ENCODE results near the gene CLMN. TPM values are rescaled to one million over a fixed set of nuclear protein-coding genes. Genes with fewer than 3 reads are reported as not detected.

The CLMN gene
- total RNA-seq, 1 experiment from 2014 or later = 33.4 TPM

- Histone ChIP-seq H3K4me3 (replicated peaks in 1 of 2; ENCODE audit: low read depth in 1 of 2, low read length in 2 of 2) (no peak overlapping the region), H4K20me1 (ENCODE audit: insufficient read depth) (no peaks in the 10 kb centered on the region), H3K27me3 (ENCODE audit: insufficient read depth, low read length) (no peaks in the 10 kb centered on the region), H3K4me2 (ENCODE audit: low read length) (peak overlapping the region; percentile 22; the same call in 1 of the 2 replicates), H3K27ac (ENCODE audit: low read depth, low read length) (no peak overlapping the region), H3K4me1 (ENCODE audit: control insufficient read depth in 1 of 2, insufficient read depth in 2 of 2, low read length in 2 of 2) (peaks cover 6 to 35% of the 10 kb centered on the region in 2 experiments; a peak in 3 of 4 replicates), H3K9me3 (ENCODE audit: control insufficient read depth in 1 of 2, insufficient read depth in 1 of 2, low read depth in 1 of 2, low read length in 2 of 2) (no peaks in the 10 kb centered on the region), H2AFZ (ENCODE audit: low read depth, low read length, poor library complexity, severe bottlenecking) (no peak overlapping the region), H3K9me2 (ENCODE audit: insufficient read depth) (no peaks in the 10 kb centered on the region), H3K9ac (ENCODE audit: low read length) (no peak overlapping the region), H3K36me3 (ENCODE audit: control insufficient read depth in 1 of 2, insufficient read depth in 2 of 2, low read length in 2 of 2) (no peaks in the 10 kb centered on the region), H3K79me2 (ENCODE audit: insufficient read depth, low read length) (peaks cover 16% of the 10 kb centered on the region; the same call in 1 of the 2 replicates)
- TF ChIP-seq ELF1 (IDR thresholded peaks at IDR 0.05; ENCODE audit: borderline replicate concordance, low read depth) = no peak
- no peak for TF ChIP-seq EZH2phosphoT487 (IDR thresholded peaks at IDR 0.05; ENCODE audit: borderline replicate concordance)
- TF ChIP-seq SRF (IDR thresholded peaks at IDR 0.05; ENCODE audit: low read depth) = no peak
- TF ChIP-seq ZBTB33 (IDR thresholded peaks at IDR 0.05; ENCODE audit: extremely low read depth, insufficient replicate concordance, low read length) = no peak
- no peak for TF ChIP-seq CBX3 (IDR thresholded peaks at IDR 0.05; ENCODE audit: low read depth)
- TF ChIP-seq TCF7L2 (IDR thresholded peaks at IDR 0.05; ENCODE audit: borderline replicate concordance, extremely low read depth, insufficient read depth, insufficient read length) = no peak
- TF ChIP-seq ZNF274 (IDR thresholded peaks at IDR 0.05; ENCODE audit: low read depth, low read length) = no peak
- TF ChIP-seq POLR2A (IDR thresholded peaks at IDR 0.05; ENCODE audit: borderline replicate concordance, extremely low read depth, insufficient read depth, insufficient read length) = no peak
- no peak for TF ChIP-seq EGR1 (IDR thresholded peaks at IDR 0.05; ENCODE audit: low read depth)
- TF ChIP-seq JUND (IDR thresholded peaks at IDR 0.05) = no peak
- no peak for TF ChIP-seq RAD21 (IDR thresholded peaks at IDR 0.05; ENCODE audit: low read depth)
- no peak for TF ChIP-seq SP1 (IDR thresholded peaks at IDR 0.05; ENCODE audit: low read depth)
- no peak for TF ChIP-seq EZH2 (IDR thresholded peaks at IDR 0.05)
- no peak for TF ChIP-seq YY1 (IDR thresholded peaks at IDR 0.05; ENCODE audit: extremely low read depth, insufficient replicate concordance, low read depth, low read length)
- TF ChIP-seq ATF3 (IDR thresholded peaks at IDR 0.05) = no peak
- TF ChIP-seq ZFX (IDR thresholded peaks at IDR 0.05) = no peak
- TF ChIP-seq FOSL1 (IDR thresholded peaks at IDR 0.05; ENCODE audit: low read depth) = no peak
- no peak for TF ChIP-seq REST (IDR thresholded peaks at IDR 0.05; ENCODE audit: low read depth)
- RAD21 ChIA-PET (ENCODE audit: low non-redundant PET in 1 of 2, low total read pairs in 2 of 2, uncharacterized antibody in 2 of 2, unreplicated experiment in 2 of 2) = no interaction called here
- DNase-seq (ENCODE audit: low read depth, low spot score) (peak; percentile 21), ATAC-seq (no peak)
- POLR2A ChIA-PET = interaction anchor here (0.5 kb wide), 1 partner anchor 169 kb away, joined by 3 read pairs; no protein-coding TSS in a partner anchor
- intact Hi-C loops (cut with micrococcal nuclease) = no loop called here
- CTCF ChIA-PET = interaction anchor here (0.9 kb wide), 1 partner anchor 15 kb away, joined by 3 read pairs; no protein-coding TSS in a partner anchor
- no TSS peak for BruUV-seq (replicated peaks)
These were observed 27.7 kb downstream of the CLMN start for GRCh38 chr14:95291859-95292542.
